HG02759 (cell line): Measurements from ENCODE around the gene LRRC15.

Experiments used
- ATAC-seq: cut with Tn5 transposase; IDR thresholded peaks from one replicate; pipeline ENCODE4 v1.9.1; 2021; ENCODE audit warnings: mild to moderate bottlenecking, moderate library complexity; ENCODE audit not compliant: unreplicated experiment

The LRRC15 gene

GRCh38 chr3:194336601-194337355 is 32.8 kb downstream of the LRRC15 start:
- ATAC-seq, result no peak

GRCh38 chr3:194333981-194334320 is 35.6 kb downstream of the LRRC15 start:
- ATAC-seq, result no peak

GRCh38 chr3:194333212-194333980 is 36.1 kb downstream of the LRRC15 start:
- peak; percentile 95 for ATAC-seq

GRCh38 chr3:194332858-194333211 is 36.7 kb downstream of the LRRC15 start:
- ATAC-seq, result no peak

GRCh38 chr3:194330579-194330978 is 39.0 kb downstream of the LRRC15 start:
- ATAC-seq, result no peak

GRCh38 chr3:194330160-194330559 is 39.4 kb downstream of the LRRC15 start:
- no peak for ATAC-seq

GRCh38 chr3:194329583-194329965 is 40.0 kb downstream of the LRRC15 start:
- ATAC-seq, result no peak

GRCh38 chr3:194328942-194329582 is 40.5 kb downstream of the LRRC15 start:
- ATAC-seq, result no peak

GRCh38 chr3:194328053-194328657 is 41.4 kb downstream of the LRRC15 start:
- ATAC-seq, result no peak

GRCh38 chr3:194327218-194328052 is 42.1 kb downstream of the LRRC15 start:
- no peak for ATAC-seq

GRCh38 chr3:194326968-194327217 is 42.6 kb downstream of the LRRC15 start:
- no peak for ATAC-seq

- no peak for ATAC-seq
Observed at GRCh38 chr3:194326192-194326967, 43.2 kb downstream of the LRRC15 start.

- no peak for ATAC-seq
Observed at GRCh38 chr3:194325424-194326153, 44.0 kb downstream of the LRRC15 start.

GRCh38 chr3:194324823-194325327 is 44.7 kb downstream of the LRRC15 start:
- no peak for ATAC-seq

- peak; percentile 77 for ATAC-seq
Observed at GRCh38 chr3:194323785-194324735, 45.5 kb downstream of the LRRC15 start.

- ATAC-seq, result no peak
Observed at GRCh38 chr3:194322678-194323211, 46.8 kb downstream of the LRRC15 start.

GRCh38 chr3:194321693-194322640 is 47.6 kb downstream of the LRRC15 start:
- ATAC-seq, result no peak
